Measurements from ENCODE around the gene DUOXA2. TPM values are rescaled to one million over a fixed set of nuclear protein-coding genes. Genes with fewer than 3 reads are reported as not detected.

DUOXA2 gene
- total RNA-seq, 1 experiment from 2014 or later = not detected

- Mint-ChIP-seq H3K4me1 (no peaks in the 10 kb centered on the region), H3K9me3 (no peaks in the 10 kb centered on the region), H3K4me3 (no peak overlapping the region), H3K27ac (no peak overlapping the region), H3K36me3 (no peaks in the 10 kb centered on the region), H3K27me3 (ENCODE audit: low read depth) (peaks cover 16% of the 10 kb centered on the region)
- no peak for TF ChIP-seq ZNF232 (CRISPR knock-in tag; IDR thresholded peaks at IDR 0.05)
- TF ChIP-seq ZNF219 (CRISPR knock-in tag; IDR thresholded peaks at IDR 0.05; ENCODE audit: borderline replicate concordance) = no peak
- TF ChIP-seq E2F1 (CRISPR knock-in tag; IDR thresholded peaks at IDR 0.05) = no peak
- TF ChIP-seq SMAD3 (CRISPR knock-in tag; IDR thresholded peaks at IDR 0.05; ENCODE audit: borderline replicate concordance) = no peak
- no peak for TF ChIP-seq ZNF317 (CRISPR knock-in tag; IDR thresholded peaks at IDR 0.05; ENCODE audit: borderline replicate concordance, low read depth)
- TF ChIP-seq PREB (CRISPR knock-in tag; IDR thresholded peaks at IDR 0.05; ENCODE audit: borderline replicate concordance) = no peak
- no peak for TF ChIP-seq USF2 (CRISPR knock-in tag; IDR thresholded peaks at IDR 0.05)
- no peak for TF ChIP-seq ATF1 (CRISPR knock-in tag; IDR thresholded peaks at IDR 0.05)
- TF ChIP-seq FOXP1 (CRISPR knock-in tag; IDR thresholded peaks at IDR 0.05; ENCODE audit: borderline replicate concordance) = no peak
- TF ChIP-seq SP1 (CRISPR knock-in tag; conservative IDR thresholded peaks at IDR 0.05) = no peak
- TF ChIP-seq AR (CRISPR knock-in tag; IDR thresholded peaks at IDR 0.05) = no peak
- TF ChIP-seq ARID4B (CRISPR knock-in tag; IDR thresholded peaks at IDR 0.05; ENCODE audit: borderline replicate concordance) = no peak
- TF ChIP-seq EMX1 (CRISPR knock-in tag; IDR thresholded peaks at IDR 0.05) = no peak
- TF ChIP-seq FOXJ3 (CRISPR knock-in tag; IDR thresholded peaks at IDR 0.05; ENCODE audit: borderline replicate concordance) = no peak
- TF ChIP-seq TCF7 (CRISPR knock-in tag; IDR thresholded peaks at IDR 0.05; ENCODE audit: low read depth) = no peak
- no peak for TF ChIP-seq RELA (CRISPR knock-in tag; IDR thresholded peaks at IDR 0.05; ENCODE audit: borderline replicate concordance)
- DNase-seq (ENCODE audit: low spot score) (no peak), ATAC-seq (no peak)
- ChIA-PET CTCF (interaction anchor here (1.2 to 3.3 kb wide), 2 partner anchors 17 to 25 kb away, joined by 3 to 14 read pairs; no protein-coding TSS in a partner anchor), POLR2A (no interaction called here)
Observed at GRCh38 chr15:45093013-45093412, 21.1 kb upstream of the DUOXA2 start.
